ENCODE measurements around the gene SLC25A39.
"Not testable (repeated sequence)": the region's sequence is repeated elsewhere in the genome, so short reads cannot be mapped to it uniquely, and the experiment has no call there.

SLC25A39 gene

GRCh38 chr17:44340553-44340952 is 15.9 kb upstream of the SLC25A39 start:
- H3K4me3 ChIP-seq (replicated peaks; ENCODE audit: insufficient read depth, low read length); H3K27ac ChIP-seq (replicated peaks); DNase-seq (ENCODE audit: low read depth in 1 of 2, low spot score in 1 of 2); H3K27me3 ChIP-seq (ENCODE audit: insufficient read depth, poor library complexity, severe bottlenecking): not testable (repeated sequence)

- DNase-seq (ENCODE audit: low read depth in 1 of 2, low spot score in 1 of 2) = peak in 1 of 2 experiments; percentile 23
- H3K27ac ChIP-seq (replicated peaks) = peak overlapping the region; percentile 29
- no peaks in the 10 kb centered on the region for H3K27me3 ChIP-seq (ENCODE audit: insufficient read depth, poor library complexity, severe bottlenecking)
- H3K4me3 ChIP-seq (replicated peaks; ENCODE audit: insufficient read depth, low read length) = no peak overlapping the region
- no peak for TF ChIP-seq POLR2AphosphoS5 (IDR thresholded peaks at IDR 0.05; ENCODE audit: low read depth)
Observed at GRCh38 chr17:44338702-44339101, 14.1 kb upstream of the SLC25A39 start.

GRCh38 chr17:44335968-44336367 is 11.3 kb upstream of the SLC25A39 start:
- DNase-seq (ENCODE audit: low read depth in 1 of 2, low spot score in 1 of 2) = no peak
- Histone ChIP-seq H3K27ac (replicated peaks) (no peak overlapping the region), H3K27me3 (ENCODE audit: insufficient read depth, poor library complexity, severe bottlenecking) (no peaks in the 10 kb centered on the region), H3K4me3 (replicated peaks; ENCODE audit: insufficient read depth, low read length) (no peak overlapping the region)
- TF ChIP-seq GABPA (IDR thresholded peaks at IDR 0.05; ENCODE audit: low read depth) = no peak
- no peak for TF ChIP-seq POLR2AphosphoS5 (IDR thresholded peaks at IDR 0.05; ENCODE audit: low read depth)
- TF ChIP-seq REST (IDR thresholded peaks at IDR 0.05; ENCODE audit: insufficient replicate concordance, low read depth) = no peak
- TF ChIP-seq SPI1 (IDR thresholded peaks at IDR 0.05; ENCODE audit: borderline replicate concordance, low read depth) = no peak
- no peak for TF ChIP-seq CTCF (IDR thresholded peaks at IDR 0.05; ENCODE audit: insufficient read depth, low read length)

- Histone ChIP-seq H3K27ac (replicated peaks) (no peak overlapping the region), H3K4me3 (replicated peaks; ENCODE audit: insufficient read depth, low read length) (no peak overlapping the region), H3K27me3 (ENCODE audit: insufficient read depth, poor library complexity, severe bottlenecking) (no peaks in the 10 kb centered on the region)
- no peak for DNase-seq (ENCODE audit: low read depth in 1 of 2, low spot score in 1 of 2)
- TF ChIP-seq CTCF (IDR thresholded peaks at IDR 0.05; ENCODE audit: insufficient read depth, low read length) = no peak
- TF ChIP-seq POLR2AphosphoS5 (IDR thresholded peaks at IDR 0.05; ENCODE audit: low read depth) = no peak
- no peak for TF ChIP-seq GABPA (IDR thresholded peaks at IDR 0.05; ENCODE audit: low read depth)
- no peak for TF ChIP-seq REST (IDR thresholded peaks at IDR 0.05; ENCODE audit: insufficient replicate concordance, low read depth)
- no peak for TF ChIP-seq SPI1 (IDR thresholded peaks at IDR 0.05; ENCODE audit: borderline replicate concordance, low read depth)
Observed at GRCh38 chr17:44335564-44335963, 10.9 kb upstream of the SLC25A39 start.

- no peak for TF ChIP-seq POLR2AphosphoS5 (IDR thresholded peaks at IDR 0.05; ENCODE audit: low read depth)
- TF ChIP-seq SPI1 (IDR thresholded peaks at IDR 0.05; ENCODE audit: borderline replicate concordance, low read depth) = peak; percentile 91
- Histone ChIP-seq H3K27ac (replicated peaks) (peak overlapping the region; percentile 67), H3K4me3 (replicated peaks; ENCODE audit: insufficient read depth, low read length) (no peak overlapping the region), H3K27me3 (ENCODE audit: insufficient read depth, poor library complexity, severe bottlenecking) (no peaks in the 10 kb centered on the region)
- peak in 1 of 2 experiments; percentile 45 for DNase-seq (ENCODE audit: low read depth in 1 of 2, low spot score in 1 of 2)
Observed at GRCh38 chr17:44334727-44335126, 10.1 kb upstream of the SLC25A39 start.
